Upper lobe of left lung (tissue), 6 donors: Measurements from ENCODE around the gene ETFDH. TPM values are rescaled to one million over a fixed set of nuclear protein-coding genes. Genes with fewer than 3 reads are reported as not detected.
"Not testable (repeated sequence)": the region's sequence is repeated elsewhere in the genome, so short reads cannot be mapped to it uniquely, and the experiment has no call there.

Experiments
- ATAC-seq, 2 donors: fragments of 200-7000 bp; cut with Tn5 transposase; one replicate each; pipeline ENCODE4 v1.9.1; 2022; ENCODE audit warnings: mild to moderate bottlenecking in 2 of 2, moderate library complexity in 2 of 2; ENCODE audit not compliant: low FRiP score in 2 of 2
- DNase-seq, 2 donors: peaks; one replicate each; pipeline ENCODE4 v3.0.0-alpha.2; 2019 to 2020
- H3K27ac ChIP-seq, 4 donors: fragments of 200-600 bp; sonication (generic); one replicate each; pipeline ENCODE4 v1.5.1; 2016 to 2019
- H3K27me3 ChIP-seq, 4 donors: fragments of 200-600 bp; sonication (generic); one replicate each; pipeline ENCODE4 v1.5.1; 2017 to 2019
- H3K36me3 ChIP-seq, 4 donors: fragments of 200-600 bp; sonication (generic); one replicate each; pipeline ENCODE4 v1.5.1; 2016 to 2019
- H3K4me1 ChIP-seq, 4 donors: fragments of 200-600 bp; sonication (generic); one replicate each; pipeline ENCODE4 v1.5.1; 2018 to 2019
- H3K4me3 ChIP-seq, 4 donors: fragments of 200-600 bp; sonication (generic); one replicate each; pipeline ENCODE4 v1.5.1; 2017 to 2019; ENCODE audit warnings: mild to moderate bottlenecking in 2 of 4, moderate library complexity in 1 of 4
- H3K9me3 ChIP-seq, 4 donors: fragments of 200-600 bp; sonication (generic); one replicate each; pipeline ENCODE4 v1.5.1; 2018 to 2019
- EP300 ChIP-seq, 4 donors: sonication (generic); formaldehyde crosslinking; IDR thresholded peaks; one replicate each; pipeline ENCODE4 v1.5.1; 2017; ENCODE audit warnings: antibody characterized with exemption in 4 of 4, control low read depth in 2 of 4
- POLR2A ChIP-seq, 4 donors: fragments of 450-650 bp; IDR thresholded peaks; one replicate each; pipeline ENCODE4 v1.5.1; 2016 to 2017; ENCODE audit warnings: antibody characterized with exemption in 4 of 4, mild to moderate bottlenecking in 2 of 4
- POLR2AphosphoS5 ChIP-seq, 2 donors: sonication (generic); formaldehyde crosslinking; IDR thresholded peaks; one replicate each; pipeline ENCODE4 v1.5.1; 2017; ENCODE audit warnings: antibody characterized with exemption in 2 of 2
- WGBS, 2 donors: methylation state at CpG; one replicate each; pipeline ENCODE4 v1.1.5; 2017 to 2018; 5-methylcytosine and 5-hydroxymethylcytosine counted together
- total RNA-seq, 6 donors: library from RNA; depleted of rRNA in 4 of 6; stranded (reverse); fragments of >200 nt in 4 of 6; gene quantifications; one replicate each; pipeline versions ENCODE4 v1.1.0 to v1.2.1, GENCODE V29; 2016 to 2021
- TF ChIP-seq, protein P1 (sequence below), 6 experiments: fragments of 450-650 bp in 4 of 6; fragments of 200-600 bp in 2 of 6; sonication (generic) in 2 of 6; IDR thresholded peaks; one replicate each; pipeline ENCODE4 v1.5.1; 2016 to 2019; ENCODE audit warnings: antibody characterized with exemption in 6 of 6
- donor health status: DM: no; HTN: no; CAD: no; lungs with moderate emphysema.
- donor health status: DM: no; HTN: yes; CAD: no; lungs with severe emphysema.

Gene ETFDH
- total RNA-seq, 6 donors from 2014 or later: 12.2 to 44.2 (median 22.3) TPM

- no peak for DNase-seq
- no peak for TF ChIP-seq EP300 (IDR thresholded peaks at IDR 0.05)
- TF ChIP-seq, protein P1, sequence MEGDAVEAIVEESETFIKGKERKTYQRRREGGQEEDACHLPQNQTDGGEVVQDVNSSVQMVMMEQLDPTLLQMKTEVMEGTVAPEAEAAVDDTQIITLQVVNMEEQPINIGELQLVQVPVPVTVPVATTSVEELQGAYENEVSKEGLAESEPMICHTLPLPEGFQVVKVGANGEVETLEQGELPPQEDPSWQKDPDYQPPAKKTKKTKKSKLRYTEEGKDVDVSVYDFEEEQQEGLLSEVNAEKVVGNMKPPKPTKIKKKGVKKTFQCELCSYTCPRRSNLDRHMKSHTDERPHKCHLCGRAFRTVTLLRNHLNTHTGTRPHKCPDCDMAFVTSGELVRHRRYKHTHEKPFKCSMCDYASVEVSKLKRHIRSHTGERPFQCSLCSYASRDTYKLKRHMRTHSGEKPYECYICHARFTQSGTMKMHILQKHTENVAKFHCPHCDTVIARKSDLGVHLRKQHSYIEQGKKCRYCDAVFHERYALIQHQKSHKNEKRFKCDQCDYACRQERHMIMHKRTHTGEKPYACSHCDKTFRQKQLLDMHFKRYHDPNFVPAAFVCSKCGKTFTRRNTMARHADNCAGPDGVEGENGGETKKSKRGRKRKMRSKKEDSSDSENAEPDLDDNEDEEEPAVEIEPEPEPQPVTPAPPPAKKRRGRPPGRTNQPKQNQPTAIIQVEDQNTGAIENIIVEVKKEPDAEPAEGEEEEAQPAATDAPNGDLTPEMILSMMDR (IDR thresholded peaks at IDR 0.05): no peak
- no peak for TF ChIP-seq POLR2AphosphoS5 (IDR thresholded peaks at IDR 0.05)
- TF ChIP-seq POLR2A (IDR thresholded peaks at IDR 0.05): no peak
- Histone ChIP-seq H3K36me3 (no peaks in the 10 kb centered on the region), H3K27me3 (no peaks in the 10 kb centered on the region), H3K4me1 (no peaks in the 10 kb centered on the region), H3K27ac (no peak overlapping the region), H3K9me3 (no peaks in the 10 kb centered on the region), H3K4me3 (no peak overlapping the region)
- 68 to 81% methylated on average over 1 of the region's 1 CpG for WGBS, 2 donors
- ATAC-seq: no peak
These were observed 15.7 kb upstream of the ETFDH start for GRCh38 chr4:158656439-158656838.

- Histone ChIP-seq H3K4me1 (no peaks in the 10 kb centered on the region), H3K27me3 (no peaks in the 10 kb centered on the region), H3K4me3 (no peak overlapping the region), H3K36me3 (no peaks in the 10 kb centered on the region), H3K27ac (no peak overlapping the region), H3K9me3 (no peaks in the 10 kb centered on the region)
- ATAC-seq (peak in 1 of 2 donors; percentile 59), DNase-seq (peak in 1 of 2 donors; percentile 39)
- WGBS, 2 donors: 89 to 92% methylated on average over 8 to 11 of the region's 11 CpGs
- TF ChIP-seq, protein P1 (IDR thresholded peaks at IDR 0.05): no peak
- TF ChIP-seq POLR2A (IDR thresholded peaks at IDR 0.05): no peak
- TF ChIP-seq EP300 (IDR thresholded peaks at IDR 0.05): no peak
- no peak for TF ChIP-seq POLR2AphosphoS5 (IDR thresholded peaks at IDR 0.05)
These were observed 14.8 kb upstream of the ETFDH start for GRCh38 chr4:158657291-158657690.

DNA sequence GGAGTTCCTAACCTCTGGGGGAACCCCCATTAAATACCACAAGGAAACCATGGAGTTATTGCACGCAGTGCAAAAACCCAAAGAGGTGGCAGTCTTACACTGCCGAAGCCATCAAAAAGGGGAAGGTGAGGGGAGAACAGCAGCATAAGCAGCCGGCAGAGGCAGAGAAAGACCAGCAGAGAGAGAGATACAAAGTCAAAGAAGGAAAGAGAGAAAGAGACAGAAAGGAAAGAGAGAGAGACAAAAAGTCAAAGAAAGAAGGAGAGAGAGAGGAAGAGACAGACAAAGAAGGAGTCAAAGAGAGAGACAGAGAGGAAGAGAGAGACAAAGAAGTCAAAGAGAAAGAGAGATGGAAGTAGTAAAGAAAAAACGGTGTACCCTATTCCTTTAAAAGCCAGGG is 8.8 kb upstream of the ETFDH start:
- whole genome bisulfite sequencing, 2 donors: 52% methylated on average over 4 of the region's 4 CpGs
- not testable (repeated sequence) for H3K27me3 ChIP-seq, DNase-seq, H3K36me3 ChIP-seq, H3K27ac ChIP-seq, ATAC-seq, H3K4me1 ChIP-seq, H3K4me3 ChIP-seq, H3K9me3 ChIP-seq

DNA sequence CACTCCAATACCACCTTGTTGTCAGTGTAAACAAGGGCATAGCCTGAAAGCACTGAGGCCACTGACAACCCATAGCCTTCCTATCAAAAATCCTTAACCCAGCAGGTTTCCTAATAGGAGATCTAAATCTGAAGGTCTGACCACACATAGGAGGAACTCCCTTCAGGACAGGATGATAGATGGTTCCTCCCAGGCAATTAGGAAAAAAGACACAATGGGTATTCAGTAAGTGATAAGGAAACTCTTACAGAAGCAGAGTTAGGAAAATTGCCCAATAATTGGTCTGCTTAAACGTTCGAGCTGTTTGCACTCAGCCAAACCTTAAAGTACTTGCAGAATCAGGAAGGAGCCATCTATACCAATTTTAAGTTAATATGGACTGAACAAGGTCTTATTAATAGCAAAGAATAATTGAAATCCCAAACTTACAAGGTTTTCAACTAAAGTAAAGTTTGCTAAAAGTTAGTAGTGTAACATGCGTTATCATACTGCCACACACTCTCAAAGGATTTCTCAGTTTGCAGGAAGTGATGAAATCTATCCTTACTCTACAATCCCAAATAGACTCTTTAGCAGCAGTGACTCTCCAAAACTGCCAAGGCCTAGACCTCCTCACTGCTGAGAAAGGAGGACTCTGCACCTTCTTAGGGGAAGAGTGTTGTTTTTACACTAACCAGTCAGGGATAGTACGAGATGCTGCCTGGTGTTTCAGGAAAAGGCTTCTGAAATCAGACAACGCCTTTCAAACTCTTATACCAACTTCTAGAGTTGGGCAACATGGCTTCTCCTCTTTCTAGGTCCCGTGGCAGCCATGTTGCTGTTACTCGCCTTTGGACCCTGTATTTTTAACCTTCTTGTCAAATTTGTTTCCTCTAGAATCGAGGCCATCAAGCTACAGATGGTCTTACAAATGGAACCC is 8.1 kb upstream of the ETFDH start:
- not testable (repeated sequence) for H3K9me3 ChIP-seq, H3K4me1 ChIP-seq, DNase-seq, H3K27ac ChIP-seq, H3K36me3 ChIP-seq, ATAC-seq, H3K4me3 ChIP-seq, H3K27me3 ChIP-seq
- 64 to 71% methylated on average over 8 of the region's 8 CpGs for WGBS, 2 donors

DNA sequence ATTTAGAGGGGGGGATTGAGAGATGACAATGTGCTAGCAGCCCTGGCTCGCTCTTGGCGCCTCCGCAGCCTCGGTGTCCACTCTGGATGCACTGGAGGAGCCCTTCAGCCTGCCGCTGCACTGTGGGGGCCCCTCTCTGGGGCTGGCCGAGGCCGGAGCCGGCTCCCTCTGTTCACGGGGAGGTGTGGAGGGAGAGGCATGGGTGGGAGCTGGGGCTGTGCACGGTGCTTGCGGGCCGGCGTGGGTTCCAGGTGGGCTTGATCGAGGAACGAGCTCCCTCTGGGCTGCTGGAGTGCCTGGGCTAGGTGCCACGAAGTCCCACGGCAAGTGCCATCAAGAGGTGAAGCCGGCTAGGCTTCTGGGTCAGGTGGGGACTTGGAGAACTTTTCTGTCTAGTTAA is 7.3 kb upstream of the ETFDH start:
- Histone ChIP-seq H3K4me3 (no peak overlapping the region), H3K9me3 (no peaks in the 10 kb centered on the region), H3K36me3 (no peaks in the 10 kb centered on the region), H3K4me1 (peaks cover 0 to 7% (median 0%) of the 10 kb centered on the region in 4 donors), H3K27ac (no peak overlapping the region), H3K27me3 (no peaks in the 10 kb centered on the region)
- ATAC-seq: no peak
- WGBS, 2 donors: 97 to 99% methylated on average over 12 to 18 of the region's 18 CpGs
- TF ChIP-seq, protein P1 (IDR thresholded peaks at IDR 0.05): no peak
- TF ChIP-seq EP300 (IDR thresholded peaks at IDR 0.05) (no peak), POLR2A (IDR thresholded peaks at IDR 0.05) (no peak), POLR2AphosphoS5 (IDR thresholded peaks at IDR 0.05) (no peak)
- DNase-seq: peak in 1 of 2 donors; percentile 74

- no peak for TF ChIP-seq POLR2AphosphoS5 (IDR thresholded peaks at IDR 0.05)
- TF ChIP-seq EP300 (IDR thresholded peaks at IDR 0.05): no peak
- TF ChIP-seq, protein P1 (IDR thresholded peaks at IDR 0.05): no peak
- ATAC-seq: no peak
- 93 to 96% methylated on average over 2 of the region's 2 CpGs for WGBS, 2 donors
These were observed 5.2 kb upstream of the ETFDH start for GRCh38 chr4:158666892-158667291.

More at GRCh38 chr4:158666892-158667291, 5.2 kb upstream of the ETFDH start:
- Histone ChIP-seq H3K9me3 (no peaks in the 10 kb centered on the region), H3K4me1 (peaks cover 6 to 18% (median 8%) of the 10 kb centered on the region in 4 donors), H3K27ac (no peak overlapping the region), H3K36me3 (no peaks in the 10 kb centered on the region), H3K27me3 (no peaks in the 10 kb centered on the region), H3K4me3 (no peak overlapping the region)
- no peak for DNase-seq
